Endometrial microvascular endothelial cells (primary cell): ENCODE measurements around the gene ZNF423. TPM values are rescaled to one million over a fixed set of nuclear protein-coding genes. Genes with fewer than 3 reads are reported as not detected.

Experiments used
- in situ Hi-C: cut with HindIII; loops from 2 replicates; pipeline ENCODE4 v1.10.0; 2017; ENCODE audit warnings: low sequenced_read_pairs, low pct_unique_long_range_greater_than_20kb; ENCODE audit errors: inconsistent ontology term
- total RNA-seq: library from RNA; depleted of rRNA; stranded (reverse); fragments of >200 nt; gene quantifications from one replicate; pipeline ENCODE4 v1.2.3, GENCODE V29; 2015; ENCODE audit errors: inconsistent ontology term

ZNF423 gene
- total RNA-seq, 1 donor from 2014 or later: 1.2 TPM

DNA sequence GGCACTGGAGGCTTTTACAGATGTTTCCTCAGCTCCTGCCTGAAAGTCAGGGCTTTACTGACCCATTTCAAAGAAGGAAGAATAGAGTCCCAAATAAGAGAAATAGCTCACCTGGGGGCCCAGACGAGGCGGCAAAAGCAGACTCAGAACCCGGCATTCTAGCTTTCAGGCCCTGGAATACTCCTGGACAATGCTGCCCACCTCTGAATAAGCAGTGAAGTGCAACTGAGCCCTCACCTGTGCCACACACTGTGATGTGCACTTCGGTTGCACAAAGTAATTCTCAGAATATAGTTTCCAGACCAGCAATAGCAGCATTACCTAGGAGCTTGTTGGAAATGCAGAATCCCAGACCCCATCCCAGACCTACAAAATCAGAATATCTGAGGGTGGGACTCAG is 54.6 kb downstream of the ZNF423 start:
- in situ Hi-C loops: no loop called here

DNA sequence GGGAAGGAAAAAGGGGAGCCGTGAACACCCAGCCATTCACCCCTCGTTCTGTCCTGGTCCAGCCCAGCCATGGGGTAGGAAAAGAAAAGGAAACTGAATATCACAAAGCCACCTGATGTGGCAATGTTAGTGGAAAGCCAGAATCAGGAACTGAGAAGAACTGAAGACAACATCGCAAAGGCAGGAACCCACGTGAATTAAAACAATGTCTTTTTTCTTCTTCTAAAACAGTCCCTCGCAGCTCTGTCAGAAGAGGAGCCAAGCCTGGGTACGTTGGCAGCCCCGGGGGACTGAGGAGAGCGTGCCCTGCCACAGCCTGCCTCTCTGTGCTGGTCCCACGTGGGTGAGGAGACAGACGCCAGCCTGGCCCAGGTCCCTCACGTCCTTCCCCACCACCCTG is 55.0 kb downstream of the ZNF423 start:
- in situ Hi-C loops: no loop called here

DNA sequence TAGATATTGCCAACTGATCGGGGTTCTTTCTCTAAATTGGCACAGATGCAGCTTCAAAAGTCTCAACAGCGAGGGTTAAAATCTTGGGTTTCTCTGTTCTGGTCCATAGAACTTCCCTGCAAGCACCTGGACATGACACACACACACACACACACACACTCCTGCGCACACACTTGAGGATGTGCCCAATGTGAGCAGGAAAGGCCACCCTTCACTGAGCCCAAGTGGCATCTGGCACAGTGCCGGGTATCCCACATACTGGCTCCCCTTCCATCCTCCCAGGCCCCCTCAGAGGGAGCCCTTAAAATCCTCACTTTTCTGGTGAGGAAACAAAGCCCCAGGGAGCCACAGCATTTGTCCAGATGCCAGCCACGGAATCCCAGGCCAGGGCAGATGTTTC is 55.5 kb downstream of the ZNF423 start:
- in situ Hi-C loops: no loop called here

DNA sequence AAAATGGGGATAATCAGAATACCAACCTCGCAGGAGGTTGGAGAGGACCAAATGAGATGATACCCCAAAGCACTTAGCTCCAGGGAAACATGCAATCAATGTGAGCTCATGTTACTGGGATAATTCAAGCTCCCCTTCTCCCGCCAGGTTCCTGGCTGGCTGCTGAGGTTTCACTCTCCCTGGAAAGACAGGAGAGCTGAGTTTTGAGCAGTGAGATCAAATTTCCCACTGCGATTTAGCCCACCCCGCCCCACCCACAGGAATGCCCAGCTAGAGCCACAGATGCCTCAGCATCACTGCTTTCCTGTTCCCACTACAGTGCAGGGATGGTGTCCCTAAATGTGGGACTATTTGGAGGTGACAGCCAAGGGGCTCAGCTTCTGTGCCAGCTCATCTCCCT is 56.7 kb downstream of the ZNF423 start:
- in situ Hi-C loops: no loop called here

DNA sequence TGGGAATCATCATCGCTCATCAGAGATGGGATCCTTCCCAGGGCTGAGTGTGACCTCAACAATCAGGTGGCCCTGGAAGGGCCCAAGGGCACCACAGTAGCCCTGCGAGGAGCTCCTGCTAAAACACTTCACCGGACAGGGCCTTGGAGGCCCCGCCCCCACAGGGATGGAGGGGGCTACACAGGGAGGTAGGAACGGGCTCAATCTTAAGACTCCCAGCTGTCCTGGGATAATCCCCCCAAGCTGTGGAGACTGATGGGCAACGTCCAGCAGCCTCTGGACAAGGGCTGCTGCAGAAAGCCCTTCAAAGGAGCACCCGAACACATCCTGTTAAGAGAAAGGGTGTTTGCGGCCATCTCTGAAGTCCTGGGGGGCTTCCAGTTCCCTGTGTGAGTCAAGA is 60.4 kb downstream of the ZNF423 start:
- in situ Hi-C loops: no loop called here

DNA sequence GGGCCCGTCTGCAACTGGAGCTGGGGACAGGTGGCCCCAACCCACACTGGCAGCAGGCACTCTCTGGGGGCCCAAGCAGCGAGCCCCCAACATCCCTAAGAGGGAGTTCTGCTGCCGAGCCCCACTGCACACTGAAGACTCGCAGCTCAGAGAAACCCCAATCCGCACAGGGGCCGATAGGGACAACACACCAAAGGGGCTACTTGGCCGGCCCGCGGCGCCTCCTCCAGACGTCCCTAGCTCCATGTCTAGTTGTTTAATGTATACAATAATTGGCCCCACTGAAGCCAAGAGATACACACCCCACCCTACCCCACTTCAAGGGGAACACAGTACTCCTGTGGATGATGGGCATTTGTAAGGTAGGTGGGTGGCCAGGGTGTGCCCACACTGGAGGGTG is 62.7 kb downstream of the ZNF423 start:
- in situ Hi-C loops: no loop called here

DNA sequence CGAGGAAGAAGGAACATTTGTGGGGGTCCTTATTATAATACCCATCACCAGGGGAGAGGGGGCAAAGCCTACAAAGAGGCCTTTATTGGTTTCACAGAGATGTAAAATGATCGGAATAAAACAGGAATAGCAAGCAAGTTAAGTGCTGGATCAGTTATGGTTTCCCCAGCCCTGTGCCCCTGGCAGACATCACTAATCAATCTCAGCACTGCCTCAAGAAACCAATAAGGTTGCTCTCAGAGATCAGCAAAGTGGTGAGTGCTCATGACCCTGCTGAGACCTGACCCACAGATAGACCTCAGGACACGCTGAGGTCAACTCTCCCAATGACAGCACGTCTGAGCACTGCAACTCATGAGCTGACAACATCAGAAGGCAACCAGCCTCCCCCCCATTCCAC is 66.3 kb downstream of the ZNF423 start:
- in situ Hi-C loops: no loop called here

DNA sequence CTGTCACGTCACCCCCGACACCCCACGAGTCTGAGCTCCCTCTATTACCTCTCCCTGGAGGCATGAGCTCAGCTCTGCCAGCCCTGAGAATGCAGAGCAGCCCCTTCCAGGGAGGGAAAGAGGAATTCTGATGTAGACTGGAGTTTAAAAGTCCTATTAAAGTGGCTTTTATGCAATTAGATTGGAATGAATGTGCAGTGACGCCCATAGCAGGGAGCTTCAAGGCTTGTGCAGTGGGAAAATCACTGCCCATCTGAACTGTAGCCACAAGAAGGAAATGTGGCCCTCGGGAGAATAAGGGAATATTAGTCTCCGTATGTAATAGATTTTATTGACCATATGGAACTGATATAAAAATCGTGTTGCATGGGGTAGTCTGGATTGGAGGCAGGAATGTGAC is 66.9 kb downstream of the ZNF423 start:
- in situ Hi-C loops: no loop called here

DNA sequence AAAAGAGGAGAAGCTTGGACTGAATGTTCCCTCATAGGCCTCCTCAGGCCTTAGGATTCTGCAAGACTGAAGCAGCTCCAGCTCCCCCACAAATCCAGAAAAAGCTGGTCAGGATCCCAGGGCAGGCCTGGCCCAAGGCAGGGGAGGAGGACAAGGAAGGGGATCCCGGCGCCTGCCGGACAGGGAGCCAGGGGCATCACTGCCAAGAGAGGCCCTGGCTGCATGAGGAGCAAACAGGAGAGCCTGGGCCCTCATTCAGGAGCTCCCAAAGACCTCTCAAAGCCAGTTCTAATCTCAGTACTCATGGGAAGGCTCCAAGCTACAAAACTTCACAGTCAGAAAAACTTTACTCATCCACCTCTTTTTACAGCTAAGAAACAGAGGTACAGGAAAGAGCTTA is 67.3 kb downstream of the ZNF423 start:
- in situ Hi-C loops: no loop called here

DNA sequence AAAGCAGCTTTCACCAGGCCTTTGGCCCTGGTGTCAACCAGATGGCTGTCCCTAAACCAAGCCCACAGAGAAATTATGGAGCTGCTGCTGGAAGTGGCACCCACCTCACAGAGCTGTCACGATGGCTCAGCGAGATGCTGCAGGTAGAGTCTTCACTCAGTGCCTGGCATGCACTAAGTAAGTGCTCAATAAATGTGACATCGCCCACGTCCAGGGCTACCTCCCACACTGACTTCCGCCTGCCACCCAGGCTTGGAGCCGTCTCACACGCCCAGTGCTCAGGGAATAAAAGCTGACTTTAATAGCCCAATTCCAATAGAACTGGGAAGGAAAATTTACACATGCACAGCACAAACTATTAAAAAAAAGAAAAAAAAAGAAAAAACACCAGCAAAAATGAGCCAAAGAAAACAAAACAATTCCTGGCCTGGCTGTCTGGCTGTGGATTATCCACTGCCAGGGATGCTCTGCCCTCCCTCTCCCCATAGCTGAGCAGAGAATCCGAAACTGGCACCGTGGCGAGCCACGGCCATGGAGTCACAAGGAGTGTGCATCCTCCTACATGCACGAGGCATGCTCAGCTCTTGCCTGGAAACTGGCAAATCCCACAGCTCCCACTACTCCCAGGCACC is 68.9 kb downstream of the ZNF423 start:
- in situ Hi-C loops: no loop called here

DNA sequence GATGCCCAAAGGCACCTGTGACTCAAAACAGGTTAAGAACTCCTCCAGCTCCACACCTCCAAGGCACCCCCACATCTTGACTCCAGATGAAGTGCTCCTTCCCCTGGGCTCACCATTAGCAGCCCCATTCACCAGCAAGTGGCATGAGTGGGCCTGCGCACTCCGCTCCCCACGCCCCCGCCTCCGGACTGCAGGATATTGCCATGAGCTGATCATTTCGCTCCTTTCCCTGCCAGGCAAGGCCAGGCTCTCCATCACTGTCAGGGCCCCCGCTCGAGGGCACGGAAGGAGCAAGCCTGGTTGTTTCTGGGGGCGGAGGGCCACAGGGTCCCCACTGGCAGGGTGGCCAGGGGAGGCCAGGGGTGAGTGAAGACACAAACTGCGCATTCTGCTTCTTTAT is 69.9 kb downstream of the ZNF423 start:
- in situ Hi-C loops: no loop called here

DNA sequence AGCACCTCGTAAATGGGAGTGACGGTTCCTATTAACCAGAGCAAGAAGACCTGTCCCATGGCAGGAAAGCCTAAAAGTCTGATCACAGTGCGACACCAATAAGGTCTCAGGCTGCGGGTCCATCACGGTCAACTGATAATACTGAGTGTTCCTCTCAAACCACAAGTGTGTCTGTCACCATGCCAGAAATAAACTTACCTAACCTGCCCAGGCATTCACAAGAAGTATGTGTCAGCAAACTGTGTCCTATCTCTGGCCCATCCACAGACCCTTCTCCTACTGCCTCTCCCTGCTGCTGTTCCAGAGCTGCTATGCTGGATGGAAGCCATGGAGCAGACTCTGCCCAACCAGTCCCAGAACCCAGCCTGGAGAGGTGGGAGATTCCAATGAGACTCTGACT is 73.5 kb downstream of the ZNF423 start:
- in situ Hi-C loops: no loop called here

DNA sequence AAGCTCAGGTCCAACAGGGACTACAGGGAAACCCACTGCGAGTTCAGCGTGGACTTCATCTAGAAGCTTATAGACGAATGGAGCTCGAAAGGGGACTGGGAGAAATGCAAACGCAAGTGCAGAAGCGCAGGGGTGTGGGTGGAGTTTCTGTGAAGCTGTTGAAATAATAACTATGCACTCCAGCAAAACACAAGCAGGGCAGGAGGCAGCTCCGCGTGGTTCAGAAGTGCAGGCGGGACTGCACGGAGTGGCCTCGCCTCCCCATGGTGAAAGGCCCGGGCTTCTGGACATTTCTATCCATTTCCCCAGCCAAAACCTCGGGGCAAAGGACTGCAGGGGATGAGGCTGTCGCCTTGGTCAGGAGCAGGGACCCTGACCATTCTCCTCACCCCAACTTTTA is 74.5 kb downstream of the ZNF423 start:
- in situ Hi-C loops: no loop called here

DNA sequence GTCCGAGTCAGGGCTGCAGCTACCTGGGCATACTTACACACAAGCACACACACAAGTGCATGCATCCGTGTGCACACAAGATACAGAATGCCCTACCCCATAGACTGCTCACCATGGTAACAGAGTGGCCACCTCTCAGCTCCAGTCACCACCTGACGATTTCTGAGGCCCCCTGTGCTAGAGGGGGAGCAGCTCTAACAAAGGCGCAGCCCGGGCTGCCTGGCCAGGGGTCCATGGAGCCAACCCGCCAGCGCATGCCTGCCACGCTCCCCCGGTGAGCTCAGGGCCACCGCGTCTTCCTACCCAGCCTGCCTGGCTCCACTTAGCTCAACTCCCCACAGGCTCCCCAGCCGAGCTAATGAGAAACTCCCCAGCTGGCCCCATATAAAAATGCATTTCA is 75.5 kb downstream of the ZNF423 start:
- in situ Hi-C loops: no loop called here

DNA sequence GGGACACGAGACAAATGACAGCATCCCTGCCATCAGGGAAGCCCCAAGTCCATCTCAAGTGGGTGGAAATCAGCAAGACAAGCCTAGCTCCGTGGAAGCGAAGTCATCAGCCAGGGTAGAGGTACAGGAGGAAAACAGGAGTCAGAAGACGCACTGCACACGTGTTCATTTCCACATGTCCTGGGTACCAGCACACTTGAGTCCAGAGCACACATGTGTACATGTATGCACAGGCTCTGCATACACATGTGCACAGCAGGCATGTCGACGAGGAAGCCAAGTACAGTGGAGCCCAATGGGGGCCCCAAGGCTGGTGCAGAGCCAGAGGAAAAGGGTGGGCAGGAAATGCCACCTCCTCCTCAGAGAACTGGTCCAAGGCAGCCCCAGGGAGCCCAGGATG is 75.9 kb downstream of the ZNF423 start:
- in situ Hi-C loops: no loop called here

DNA sequence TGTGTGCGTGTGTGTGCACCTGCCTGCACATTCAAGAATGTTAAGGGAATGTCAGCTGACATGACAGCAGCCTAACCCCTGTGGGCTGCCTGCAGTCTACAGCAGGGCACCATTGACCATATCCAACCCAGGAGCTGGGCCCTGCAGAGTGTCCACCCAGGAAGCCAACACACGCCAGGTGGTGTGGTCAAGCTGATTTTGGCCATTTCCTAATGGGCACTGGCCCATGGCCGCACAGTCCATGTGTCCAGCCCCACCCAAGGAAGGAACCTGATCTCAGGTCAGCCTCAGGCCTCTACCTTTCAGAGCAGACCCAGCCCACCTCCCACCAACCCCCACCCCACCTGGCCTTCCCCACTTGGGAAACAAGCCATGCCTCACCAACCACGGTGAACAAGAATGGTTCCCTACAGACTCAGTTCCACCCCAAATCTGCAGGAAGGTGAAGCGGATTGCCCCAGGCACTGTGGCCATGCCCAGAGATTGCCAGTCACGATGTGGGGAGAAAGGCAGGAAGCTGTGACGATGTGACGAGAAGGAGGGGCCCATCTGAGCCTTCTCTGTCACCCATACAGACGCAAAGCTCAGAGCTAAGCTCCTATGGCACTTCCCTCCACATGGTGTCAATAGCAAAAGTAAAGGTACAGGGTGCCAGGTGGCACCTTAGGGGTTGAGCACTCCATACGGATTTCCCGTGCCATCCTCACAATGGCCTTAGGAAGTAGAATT is 77.5 kb downstream of the ZNF423 start:
- in situ Hi-C loops: no loop called here

DNA sequence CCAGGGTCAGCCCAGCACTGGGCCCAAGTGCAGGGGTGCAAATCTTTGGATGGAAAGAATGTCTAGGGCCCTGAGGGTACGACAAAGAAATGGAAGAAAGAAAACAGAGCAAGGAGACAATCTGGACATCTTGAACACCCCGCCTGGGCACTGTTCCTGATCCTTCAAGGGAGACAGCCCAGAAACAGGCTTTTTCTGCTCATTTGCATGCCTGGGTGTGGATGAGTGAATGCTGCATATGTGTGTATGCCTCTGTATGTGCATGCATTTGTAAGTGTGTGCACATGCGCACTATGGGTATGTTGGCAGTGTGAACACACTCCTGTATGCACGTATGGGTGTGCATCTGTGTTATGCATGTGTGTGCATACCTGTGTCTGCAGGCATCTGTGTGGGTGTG is 79.2 kb downstream of the ZNF423 start:
- in situ Hi-C loops: no loop called here

DNA sequence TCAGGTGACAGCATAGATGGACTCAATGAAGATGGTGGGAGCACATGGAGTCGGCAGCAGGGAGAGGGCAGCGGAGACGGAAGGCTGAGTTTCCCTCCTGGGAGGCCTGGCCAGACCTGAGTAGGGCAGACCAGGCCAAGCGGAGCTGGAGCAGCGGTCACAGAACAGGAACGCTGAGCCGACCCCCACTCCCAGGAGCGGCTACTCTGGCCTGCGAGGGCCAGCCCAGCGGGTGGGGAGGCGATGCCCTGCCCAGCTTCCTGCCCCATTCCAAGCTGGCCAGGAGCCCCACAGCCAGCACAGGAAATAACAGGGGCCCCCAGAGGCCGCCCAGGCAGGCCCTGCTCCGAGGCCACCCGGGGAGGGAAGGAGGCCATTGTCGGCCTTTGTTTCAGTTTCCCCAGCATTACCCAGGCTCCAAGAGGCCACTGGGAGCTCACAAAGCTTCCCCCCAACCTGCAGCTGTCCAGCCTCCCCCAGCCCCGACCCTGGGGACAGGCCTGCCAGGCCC is 79.8 kb downstream of the ZNF423 start:
- in situ Hi-C loops: no loop called here

DNA sequence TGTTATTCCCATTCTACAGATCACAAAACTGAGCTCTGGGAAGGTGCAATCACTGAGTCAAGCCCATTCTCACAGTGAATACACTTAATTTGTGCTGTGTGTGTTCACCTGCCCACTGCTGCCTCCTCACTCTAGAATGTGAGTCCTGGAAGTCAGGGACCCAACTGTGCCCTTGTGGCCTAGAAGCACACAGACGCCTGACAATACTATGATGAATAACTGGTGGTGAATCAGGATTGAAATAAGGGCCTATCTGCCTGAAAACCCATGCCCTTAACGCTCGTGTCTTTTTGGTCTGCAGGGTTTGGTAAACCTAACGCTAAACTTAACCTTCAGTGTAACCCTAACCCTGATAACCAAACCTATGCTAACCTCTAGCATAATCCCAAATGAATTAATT is 80.3 kb downstream of the ZNF423 start:
- in situ Hi-C loops: no loop called here

DNA sequence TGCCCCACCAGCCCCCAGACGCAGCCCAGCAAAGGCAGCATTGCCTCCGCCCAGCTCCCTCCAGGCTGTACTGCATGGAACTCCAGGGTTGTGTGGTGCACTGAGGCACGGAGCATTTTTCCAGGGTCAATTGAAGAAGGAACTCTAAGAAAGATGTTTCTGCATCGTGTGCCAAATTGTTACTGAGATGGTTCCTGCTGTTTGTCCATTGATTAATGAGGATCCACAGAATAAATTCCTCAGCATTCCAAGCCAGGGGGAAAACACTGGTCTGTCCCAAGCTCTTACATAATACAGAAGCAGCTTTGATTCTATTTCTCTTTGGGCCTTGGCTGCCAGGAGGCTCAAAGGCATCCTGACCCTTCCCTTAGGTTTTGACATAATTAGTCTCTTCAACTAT is 80.9 kb downstream of the ZNF423 start:
- in situ Hi-C loops: no loop called here
